SU-DHL-6 (cell line): ENCODE measurements around the gene TTC38.

ENCODE experiments used
- CTCF ChIP-seq: fragments of 200-600 bp; sonication (generic); IDR thresholded peaks from one replicate; pipeline ENCODE4 v1.5.1; 2017; ENCODE audit warnings: antibody characterized with exemption, mild to moderate bottlenecking, low read length, moderate library complexity; ENCODE audit not compliant: insufficient read depth, poor library complexity, severe bottlenecking
- EZH2phosphoT487 ChIP-seq: fragments of 200-600 bp; sonication (generic), shearing (Covaris generic); conservative IDR thresholded peaks from 2 replicates; pipeline ENCODE4 v1.6.1; 2018; ENCODE audit warnings: mild to moderate bottlenecking, antibody characterized with exemption, low read length, moderate library complexity, mixed read lengths

- TF ChIP-seq CTCF (no peak), EZH2phosphoT487 (no peak)
Observed at GRCh38 chr22:46250783-46251125, 17.1 kb upstream of the TTC38 start.
